GM18517 (cell line): ENCODE measurements around the gene G6PC2.

Experiments
- ATAC-seq: cut with Tn5 transposase; IDR thresholded peaks from one replicate; pipeline ENCODE4 v1.9.1; 2021; ENCODE audit warnings: mild to moderate bottlenecking, moderate library complexity; ENCODE audit not compliant: unreplicated experiment

Gene G6PC2

DNA sequence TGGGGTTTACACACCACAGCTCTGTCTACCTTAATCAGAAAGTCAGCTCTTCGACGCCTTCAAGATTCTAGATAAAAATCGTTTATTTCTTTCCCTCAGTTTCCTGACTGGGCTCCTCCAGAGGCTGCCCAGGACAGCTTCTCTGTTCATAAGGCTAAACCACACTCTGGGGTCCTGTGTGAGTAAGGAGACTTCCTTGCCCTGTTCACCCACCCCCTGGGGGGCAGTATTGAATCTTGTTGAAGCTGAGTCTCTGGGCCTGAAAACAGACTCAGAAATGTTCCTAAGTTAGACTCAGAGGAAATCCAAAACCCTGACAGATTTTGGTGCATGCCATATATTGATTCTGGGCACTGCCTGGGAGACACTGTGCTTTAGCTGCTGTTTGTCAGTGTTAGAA is 43.0 kb downstream of the G6PC2 start:
- ATAC-seq = no peak

GRCh38 chr2:168945508-168945907 is 44.4 kb downstream of the G6PC2 start:
- no peak for ATAC-seq

DNA sequence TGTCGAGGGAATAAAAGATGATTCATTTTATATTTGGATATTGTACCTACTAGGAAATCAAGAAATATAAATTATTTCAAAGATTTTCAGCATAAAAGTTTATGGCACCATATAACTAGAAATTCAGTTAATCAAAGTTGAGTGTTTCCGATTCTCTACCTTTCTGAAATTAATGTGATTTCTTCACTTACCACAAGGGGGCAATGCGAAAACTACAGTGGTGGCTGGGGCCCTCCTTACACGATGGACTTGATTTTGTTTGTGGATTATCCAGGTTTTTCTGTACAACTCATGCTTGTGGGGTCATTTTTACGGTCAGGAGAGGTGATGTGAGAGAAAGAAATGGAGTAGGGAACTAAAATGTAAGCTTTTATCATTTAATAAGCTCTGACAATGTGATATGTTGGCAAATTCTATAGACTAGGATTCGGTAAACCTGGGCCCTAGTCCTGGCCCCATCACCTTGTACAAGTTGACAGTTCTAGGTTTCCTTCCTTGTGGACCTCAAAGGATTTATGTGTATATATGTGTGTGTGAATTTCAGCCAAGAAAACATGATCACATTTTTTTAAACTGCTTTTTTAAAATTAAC is 47.6 kb downstream of the G6PC2 start:
- ATAC-seq = no peak

GRCh38 chr2:168949324-168949723 is 48.2 kb downstream of the G6PC2 start:
- no peak for ATAC-seq

- no peak for ATAC-seq
These were observed 50.8 kb downstream of the G6PC2 start for GRCh38 chr2:168951871-168952270.

- ATAC-seq = no peak
These were observed 51.3 kb downstream of the G6PC2 start for GRCh38 chr2:168952424-168952823.

- no peak for ATAC-seq
These were observed 53.2 kb downstream of the G6PC2 start for GRCh38 chr2:168954256-168954655.

- no peak for ATAC-seq
These were observed 54.2 kb downstream of the G6PC2 start for GRCh38 chr2:168955321-168955720.

DNA sequence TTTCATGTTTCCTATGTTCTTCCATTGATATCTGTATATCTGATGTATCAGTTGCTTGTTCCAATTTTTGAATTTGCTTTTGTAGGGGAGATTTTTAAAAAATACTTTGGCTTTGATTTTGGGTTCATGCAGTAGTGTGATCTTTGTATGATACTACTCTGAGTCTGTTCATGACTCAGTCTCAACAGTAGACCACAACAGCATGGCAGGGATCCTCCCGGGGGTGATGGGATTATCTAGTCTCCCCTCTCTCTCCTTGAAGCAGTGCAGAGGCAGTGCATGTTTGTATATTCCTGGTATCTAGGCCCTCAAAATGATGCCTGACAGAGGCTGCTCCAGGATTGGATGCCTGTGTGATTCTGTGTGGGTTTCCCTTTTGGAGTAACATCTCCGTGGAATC is 55.3 kb downstream of the G6PC2 start:
- no peak for ATAC-seq
